NOMO-1 treated with DMSO at 0.1 percent for 48 hours (cell line): Measurements from ENCODE around the gene TBL3.

Source experiments
- DNase-seq: peaks from one replicate; lab custom pipeline; 2025; ENCODE audit not compliant: unreplicated experiment; lab: John Stamatoyannopoulos, UW

TBL3 gene

DNA sequence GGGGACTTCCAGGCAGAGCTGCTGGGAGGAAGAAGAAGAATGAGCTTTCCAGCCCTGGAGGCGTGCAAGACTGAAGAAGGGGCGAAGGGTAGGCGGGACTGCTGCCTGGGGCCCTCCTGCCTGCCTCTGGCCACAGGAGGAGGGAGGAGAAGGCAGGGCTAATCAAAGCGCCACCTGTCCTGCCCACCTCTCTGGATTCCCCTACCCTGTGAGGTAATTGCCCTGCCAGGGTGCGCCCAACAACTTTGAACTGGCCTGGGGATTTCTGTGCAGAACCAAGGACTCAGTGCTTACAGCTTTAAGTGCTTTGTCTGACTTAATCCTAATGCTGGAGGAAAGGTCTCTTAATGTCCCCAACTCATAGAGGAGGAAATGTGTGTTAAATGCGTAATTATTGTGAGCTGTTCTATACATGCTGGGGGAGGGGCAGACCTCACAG lies 9.6 kb downstream of the TBL3 start, which contains the start of gene NOXO1:
Gene NOXO1, minus strand, starts transcription at position 72 of the 439 bp plus-strand sequence. CDS start 290 bp downstream, outside the sequence.
- no peak for DNase-seq

DNA sequence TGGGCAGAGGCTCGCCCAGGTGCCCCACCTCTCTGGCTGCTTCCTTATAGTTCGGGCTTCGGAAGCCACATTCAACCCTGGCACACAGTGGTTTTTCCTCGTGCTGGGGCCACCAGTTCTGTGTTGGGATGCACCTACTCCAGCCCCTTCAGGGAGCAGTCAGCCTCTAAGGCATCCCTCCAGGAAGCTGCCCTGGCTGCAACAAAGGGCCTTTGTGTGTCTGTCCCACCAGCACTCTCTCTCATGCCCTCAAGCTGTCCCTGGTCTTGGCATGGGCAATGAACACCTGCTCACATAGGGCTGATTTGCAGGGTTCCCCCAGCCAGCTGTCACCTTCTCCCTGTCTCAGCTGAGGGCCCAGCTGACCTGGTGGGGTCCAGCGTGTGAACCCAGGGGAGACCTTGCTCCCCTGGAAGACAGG lies 10.2 kb downstream of the TBL3 start:
- DNase-seq = no peak

- DNase-seq = no peak
Measured at GRCh38 chr16:1982991-1983543, 11.2 kb downstream of the TBL3 start.

DNA sequence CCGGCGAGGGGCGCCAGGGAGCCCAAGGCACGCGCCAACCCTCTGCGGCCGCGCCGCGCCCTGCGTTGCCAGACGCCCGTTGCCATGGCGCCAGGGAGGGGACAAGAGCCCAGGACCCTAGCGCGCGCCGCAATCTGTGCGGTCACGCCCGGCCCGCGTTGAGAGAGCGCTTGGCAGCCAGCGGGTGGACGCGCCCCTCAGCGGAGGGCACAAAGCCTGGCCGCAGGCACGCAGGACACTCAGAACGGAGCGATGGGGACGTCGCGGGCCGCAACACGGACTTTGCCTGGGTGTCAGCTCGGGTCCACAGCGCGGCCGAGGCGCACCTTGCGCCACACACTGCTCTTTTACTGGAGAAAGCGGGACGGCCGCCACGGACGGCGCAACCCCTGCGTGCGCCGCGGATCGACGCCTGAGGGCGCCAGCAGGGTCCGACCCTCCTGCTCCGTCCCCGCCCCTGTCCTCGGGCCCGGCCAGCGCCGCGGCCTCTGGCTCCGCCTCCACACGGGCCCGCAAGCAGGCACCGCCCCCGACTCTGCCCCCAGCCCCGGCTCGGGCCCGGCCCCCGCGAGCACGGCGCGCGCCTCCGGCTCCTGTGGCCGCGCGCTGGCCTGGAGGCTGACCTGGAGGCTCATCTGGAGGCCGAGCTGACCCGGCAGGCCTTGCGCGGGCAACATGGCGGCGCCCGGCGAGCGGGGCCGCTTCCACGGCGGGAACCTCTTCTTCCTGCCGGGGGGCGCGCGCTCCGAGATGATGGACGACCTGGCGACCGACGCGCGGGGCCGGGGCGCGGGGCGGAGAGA lies 11.9 kb downstream of the TBL3 start, which contains the start of gene GFER:
Gene GFER, plus strand, starts transcription at position 650 of the 803 bp plus-strand sequence. Its CDS starts 26 bp downstream, at position 676.
- DNase-seq = peak; percentile 86

GRCh38 chr16:1984347-1985225 lies 12.7 kb downstream of the TBL3 start:
- DNase-seq = no peak

DNA sequence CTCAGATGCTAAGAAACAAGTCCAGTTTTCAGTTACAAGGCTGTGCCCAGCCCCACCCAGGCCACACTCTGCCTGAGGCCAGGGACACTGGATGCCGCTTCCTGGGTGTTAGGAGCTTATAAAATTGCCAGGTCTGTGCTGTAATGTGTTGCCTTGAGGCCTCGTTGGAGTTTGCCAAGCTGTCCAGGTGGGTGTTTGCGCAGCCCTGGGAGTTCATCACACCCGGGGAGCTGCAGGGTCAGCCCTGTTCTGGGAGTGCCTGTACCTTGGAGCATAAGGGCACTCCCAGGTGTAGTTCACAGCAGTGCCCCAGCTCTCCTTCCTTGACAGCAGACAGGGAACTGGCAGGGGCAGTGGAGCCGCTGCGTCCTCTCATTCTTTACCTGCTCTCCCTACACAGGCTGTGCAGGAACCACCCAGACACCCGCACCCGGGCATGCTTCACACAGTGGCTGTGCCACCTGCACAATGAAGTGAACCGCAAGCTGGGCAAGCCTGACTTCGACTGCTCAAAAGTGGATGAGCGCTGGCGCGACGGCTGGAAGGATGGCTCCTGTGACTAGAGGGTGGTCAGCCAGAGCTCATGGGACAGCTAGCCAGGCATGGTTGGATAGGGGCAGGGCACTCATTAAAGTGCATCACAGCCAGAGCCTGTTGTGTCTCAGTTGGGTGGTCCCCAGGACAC lies 13.8 kb downstream of the TBL3 start:
- DNase-seq = no peak

DNA sequence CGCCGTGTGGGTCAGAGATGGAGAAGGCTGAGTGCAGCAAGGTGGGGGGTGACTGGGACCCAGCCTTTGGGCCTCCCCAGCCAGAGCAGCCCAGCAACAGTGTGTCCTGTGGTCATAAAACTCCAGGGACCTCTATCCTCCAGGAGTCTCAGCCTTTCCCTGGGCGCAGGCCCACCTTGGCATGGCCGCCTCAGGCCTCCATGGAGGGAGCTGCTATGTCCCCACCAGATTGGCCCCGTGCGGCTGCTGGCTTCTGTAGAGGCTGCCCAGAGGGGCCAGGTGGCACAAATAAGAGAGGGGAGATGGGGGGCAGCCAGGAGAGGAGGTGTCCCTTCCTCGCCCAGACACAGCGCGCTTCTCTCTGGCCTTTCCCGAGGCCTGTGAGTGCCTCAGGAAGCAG lies 15.3 kb downstream of the TBL3 start:
- no peak for DNase-seq

DNA sequence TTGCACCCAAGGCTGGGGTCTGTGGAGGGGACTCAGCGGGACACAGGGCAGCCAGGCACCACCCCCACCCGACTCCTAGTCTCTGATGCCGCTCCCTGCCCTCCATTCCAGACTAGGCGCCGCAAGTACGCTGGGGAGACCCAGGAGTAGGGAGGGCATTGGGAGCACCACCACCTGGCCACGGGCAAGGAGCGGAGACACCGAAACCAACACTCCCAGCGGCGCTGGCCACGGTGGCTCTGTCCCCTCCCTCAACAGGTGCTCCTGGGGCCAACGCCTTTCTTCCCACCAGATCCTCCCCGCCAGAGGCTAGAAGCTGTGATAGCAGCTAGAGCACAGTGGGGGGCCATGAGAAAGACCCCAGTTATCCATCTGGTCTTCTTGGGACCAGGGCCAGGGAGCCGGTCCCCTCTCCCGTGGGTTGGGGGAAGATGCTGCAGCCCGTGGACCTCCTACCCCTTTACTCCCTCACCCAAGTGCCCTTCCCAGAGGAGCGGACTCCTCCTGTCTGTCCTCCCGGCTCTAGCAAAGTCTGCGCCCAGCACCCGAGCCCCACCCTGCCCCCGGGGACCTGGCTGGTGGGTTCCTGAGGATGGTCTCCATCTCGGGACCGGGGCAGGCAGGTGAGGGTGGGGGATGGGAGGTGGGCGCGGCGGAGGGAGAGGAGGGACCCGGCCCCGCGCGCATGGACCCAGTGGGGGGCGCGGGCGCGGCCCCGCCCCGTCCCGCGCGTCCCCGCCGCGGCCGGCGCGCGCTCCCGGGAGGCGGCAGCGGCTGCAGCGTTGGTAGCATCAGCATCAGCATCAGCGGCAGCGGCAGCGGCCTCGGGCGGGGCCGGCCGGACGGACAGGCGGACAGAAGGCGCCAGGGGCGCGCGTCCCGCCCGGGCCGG lies 17.6 kb downstream of the TBL3 start, which contains the start of gene SYNGR3:
Gene SYNGR3, plus strand, starts transcription at position 762 of the 892 bp plus-strand sequence. CDS start 133 bp downstream, outside the sequence.
- no peak for DNase-seq

DNA sequence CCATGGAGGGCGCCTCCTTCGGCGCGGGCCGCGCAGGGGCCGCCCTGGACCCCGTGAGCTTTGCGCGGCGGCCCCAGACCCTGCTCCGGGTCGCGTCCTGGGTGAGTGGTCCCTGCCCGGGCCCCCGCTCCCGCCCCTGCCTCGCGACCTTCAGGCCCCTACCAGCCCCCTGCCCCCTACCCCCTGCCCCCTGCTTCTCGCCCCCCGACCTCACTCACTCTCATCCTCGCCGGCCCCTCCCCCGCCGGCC lies 18.2 kb downstream of the TBL3 start:
- DNase-seq = no peak

GRCh38 chr16:1990351-1991134 lies 18.7 kb downstream of the TBL3 start:
- no peak for DNase-seq

DNA sequence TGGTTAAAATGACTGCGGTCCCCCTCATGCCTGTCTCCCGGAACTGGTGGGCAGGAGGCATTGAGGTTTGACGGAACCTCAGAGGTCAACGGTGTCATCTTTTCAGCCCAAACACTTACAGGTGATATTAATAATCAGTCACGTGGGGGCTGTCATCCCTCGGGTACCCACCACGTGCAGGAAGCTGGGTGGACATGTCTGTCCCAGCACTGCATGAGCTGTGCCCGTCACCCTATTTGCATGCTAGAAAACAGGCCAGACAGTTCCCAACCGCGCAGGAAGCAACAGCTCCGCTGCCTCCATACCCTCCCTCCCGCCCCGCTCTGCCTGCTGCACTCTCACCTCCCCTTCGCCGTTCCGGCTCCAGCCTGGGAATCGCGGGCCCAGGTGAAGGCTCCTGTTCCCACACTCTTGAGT lies 19.3 kb downstream of the TBL3 start:
- DNase-seq = no peak

DNA sequence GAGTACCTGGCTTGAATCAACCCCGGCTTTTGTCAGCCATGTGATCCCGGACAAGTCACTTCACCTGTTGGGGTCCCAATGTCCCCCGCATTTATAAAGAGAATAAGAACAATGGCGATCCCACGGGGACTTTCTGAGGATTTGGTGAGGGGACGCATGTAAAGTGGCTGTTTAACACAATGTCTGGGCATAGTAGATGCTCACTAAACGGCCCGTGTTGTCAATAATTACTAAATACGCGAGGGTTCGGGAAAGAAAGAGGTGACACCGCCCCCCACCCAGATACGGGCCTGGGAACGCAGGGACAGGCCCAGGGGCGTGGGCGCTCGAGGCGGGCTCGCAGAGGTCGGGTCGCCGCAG lies 19.7 kb downstream of the TBL3 start:
- DNase-seq = no peak

- DNase-seq = peak; percentile 80
Measured at GRCh38 chr16:1991948-1992703, 20.3 kb downstream of the TBL3 start.

GRCh38 chr16:1992704-1993317 lies 21.0 kb downstream of the TBL3 start:
- DNase-seq = no peak

DNA sequence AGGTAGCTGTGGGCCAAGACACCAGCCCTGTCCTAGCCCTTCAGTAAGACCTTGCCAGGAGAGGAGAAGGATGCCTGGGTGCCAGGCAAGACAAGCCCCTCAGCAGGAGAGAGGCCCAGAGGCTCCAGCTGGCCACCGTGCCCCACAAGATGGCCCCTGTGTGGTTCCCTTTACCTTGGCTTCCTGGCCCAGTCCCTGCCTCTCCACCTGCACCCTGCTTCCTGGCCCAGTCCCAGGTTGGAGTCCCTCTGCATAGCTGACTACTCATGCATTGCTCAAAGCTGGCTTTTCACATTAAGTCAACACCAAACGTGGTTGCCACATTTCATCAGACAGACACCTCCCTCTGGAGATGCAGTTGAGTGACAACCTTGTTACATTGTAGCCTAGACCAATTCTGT lies 21.9 kb downstream of the TBL3 start:
- DNase-seq = no peak

- DNase-seq = no peak
Measured at GRCh38 chr16:1997494-1998359, 25.9 kb downstream of the TBL3 start.

DNA sequence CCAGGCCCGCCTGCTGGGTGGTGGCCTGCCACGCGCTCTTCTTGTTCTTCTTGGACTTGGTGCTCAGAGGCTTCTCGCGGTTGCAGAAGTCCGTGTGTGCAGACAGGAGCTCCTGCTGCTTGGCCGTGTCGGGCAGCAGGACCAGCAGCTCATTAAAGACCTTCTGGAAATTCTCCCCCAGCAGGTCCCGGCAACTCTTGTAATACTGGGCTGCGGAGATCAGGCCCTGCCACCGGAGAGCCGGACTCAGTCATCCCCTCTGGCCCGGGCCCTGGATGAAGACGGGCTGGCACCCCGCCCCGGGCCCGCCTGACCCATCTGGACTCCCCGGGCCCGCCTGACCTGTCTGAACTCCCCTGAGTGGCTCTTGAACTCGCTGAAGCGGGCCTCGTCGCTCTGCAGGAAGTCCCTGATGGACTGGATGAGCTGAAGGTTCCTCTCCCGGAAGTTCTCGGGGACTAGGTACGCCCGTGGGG lies 26.5 kb downstream of the TBL3 start:
- DNase-seq = no peak
